Measurements from ENCODE around the gene SIPA1L2. TPM values are rescaled to one million over a fixed set of nuclear protein-coding genes. Genes with fewer than 3 reads are reported as not detected.
"Not testable (repeated sequence)": the region's sequence is repeated elsewhere in the genome, so short reads cannot be mapped to it uniquely, and the experiment has no call there.

SIPA1L2 gene
- total and polyA plus RNA-seq, 2 experiments from 2014 or later: 1.1 to 5.9 TPM

DNA sequence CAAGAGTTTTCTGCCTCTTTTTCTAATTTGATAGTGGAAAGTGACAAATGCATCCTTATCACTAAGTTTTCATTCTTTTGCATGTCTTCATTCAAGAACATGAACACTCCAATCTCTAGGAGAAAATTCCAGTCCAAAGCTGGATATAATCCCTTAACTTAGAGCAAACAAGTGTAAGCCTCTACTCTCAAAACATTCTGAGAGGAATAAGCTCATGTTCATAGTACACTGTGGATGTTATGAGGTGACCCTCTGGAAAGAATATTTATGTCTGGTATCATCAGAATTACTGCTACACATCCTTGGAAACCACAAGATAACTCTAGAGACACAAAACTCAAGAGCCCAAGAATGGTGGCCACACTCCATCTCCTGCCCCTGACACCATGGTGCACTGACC is 15.1 kb downstream of the SIPA1L2 start:
- H2AFZ ChIP-seq: no peak overlapping the region
- H3K4me2 ChIP-seq (ENCODE audit: unreplicated experiment): no peak overlapping the region

DNA sequence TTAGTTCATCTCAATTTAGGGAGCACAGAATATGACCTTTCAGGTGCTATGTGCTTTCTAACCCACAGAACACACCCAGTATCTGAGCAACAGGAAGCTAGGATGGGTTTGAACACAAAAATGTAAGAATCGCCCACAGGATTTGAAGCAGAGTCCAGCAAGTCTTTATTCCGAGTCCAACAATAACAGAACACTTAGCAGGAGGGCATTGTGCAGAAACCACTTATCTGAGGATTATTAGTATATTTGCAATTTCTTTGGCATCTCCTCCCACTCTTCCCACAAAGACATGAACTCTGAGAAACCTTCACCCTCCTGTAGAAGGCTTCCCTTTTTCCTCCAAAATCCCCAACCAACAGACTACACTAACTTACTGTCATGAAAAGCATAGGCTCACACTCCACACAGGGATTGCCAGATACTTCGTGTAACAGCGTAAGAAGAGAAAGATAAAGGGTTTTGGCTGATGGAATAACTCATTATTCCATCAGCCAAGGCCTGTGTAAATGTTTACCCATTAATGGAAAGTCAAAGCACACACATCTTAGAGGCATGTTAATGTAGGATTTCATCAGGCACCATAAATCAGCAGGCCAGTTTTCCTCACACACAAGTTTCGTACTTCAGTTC is 16.1 kb downstream of the SIPA1L2 start:
- Histone ChIP-seq H2AFZ (no peak overlapping the region), H3K9me3 (ENCODE audit: low read depth) (no peaks in the 10 kb centered on the region), H3K27ac (no peak overlapping the region; the same call in 1 of the 2 replicates), H3K79me2 (ENCODE audit: insufficient read depth) (no peaks in the 10 kb centered on the region), H3K27me3 (replicated peaks; ENCODE audit: insufficient read depth) (no peaks in the 10 kb centered on the region), H4K20me1 (ENCODE audit: insufficient read depth) (no peaks in the 10 kb centered on the region), H3K9me2 (ENCODE audit: insufficient read depth) (no peaks in the 10 kb centered on the region), H3K4me3 (no peak overlapping the region), H3F3A (ENCODE audit: insufficient read depth) (peaks cover 18% of the 10 kb centered on the region; the same call in 1 of the 2 replicates), H3K4me1 (ENCODE audit: insufficient read depth) (peaks cover 17% of the 10 kb centered on the region), H3K9ac (no peak overlapping the region), H3K4me2 (ENCODE audit: unreplicated experiment) (peak overlapping the region; percentile 59), H3K36me3 (ENCODE audit: low read depth) (no peaks in the 10 kb centered on the region)
- TF ChIP-seq EZH2 (IDR thresholded peaks at IDR 0.05; ENCODE audit: insufficient read depth, poor library complexity, severe bottlenecking): no peak
- TF ChIP-seq EZH2phosphoT487 (IDR thresholded peaks at IDR 0.05; ENCODE audit: insufficient read depth, low read depth): peak; percentile 94
- in situ Hi-C loops (cut with MboI): no loop called here
- WGBS, 2 experiments (ENCODE audit: low coverage in 1 of 2, low lambda C conversion rate in 2 of 2, missing lambda C conversion rate in 2 of 2): 38% methylated on average over 5 of the region's 5 CpGs
- DNase-seq: peak; percentile 65

More for the DNA sequence above, 15.1 kb downstream of the SIPA1L2 start:
- H3K9me3 ChIP-seq (ENCODE audit: low read depth): no peaks in the 10 kb centered on the region
- TF ChIP-seq EZH2phosphoT487 (IDR thresholded peaks at IDR 0.05; ENCODE audit: insufficient read depth, low read depth): no peak
- no peak for TF ChIP-seq EZH2 (IDR thresholded peaks at IDR 0.05; ENCODE audit: insufficient read depth, poor library complexity, severe bottlenecking)
- H4K20me1 ChIP-seq (ENCODE audit: insufficient read depth): no peaks in the 10 kb centered on the region
- no peaks in the 10 kb centered on the region for H3K79me2 ChIP-seq (ENCODE audit: insufficient read depth)
- no peaks in the 10 kb centered on the region for H3K27me3 ChIP-seq (replicated peaks; ENCODE audit: insufficient read depth)
- no peak overlapping the region for H3K4me3 ChIP-seq
- peaks cover 18% of the 10 kb centered on the region; the same call in 1 of the 2 replicates for H3F3A ChIP-seq (ENCODE audit: insufficient read depth)
- in situ Hi-C loops (cut with MboI): no loop called here
- H3K36me3 ChIP-seq (ENCODE audit: low read depth): no peaks in the 10 kb centered on the region
- H3K9me2 ChIP-seq (ENCODE audit: insufficient read depth): no peaks in the 10 kb centered on the region
- H3K9ac ChIP-seq: no peak overlapping the region
- peaks cover 17% of the 10 kb centered on the region for H3K4me1 ChIP-seq (ENCODE audit: insufficient read depth)
- H3K27ac ChIP-seq: no peak overlapping the region
- DNase-seq: no peak

DNA sequence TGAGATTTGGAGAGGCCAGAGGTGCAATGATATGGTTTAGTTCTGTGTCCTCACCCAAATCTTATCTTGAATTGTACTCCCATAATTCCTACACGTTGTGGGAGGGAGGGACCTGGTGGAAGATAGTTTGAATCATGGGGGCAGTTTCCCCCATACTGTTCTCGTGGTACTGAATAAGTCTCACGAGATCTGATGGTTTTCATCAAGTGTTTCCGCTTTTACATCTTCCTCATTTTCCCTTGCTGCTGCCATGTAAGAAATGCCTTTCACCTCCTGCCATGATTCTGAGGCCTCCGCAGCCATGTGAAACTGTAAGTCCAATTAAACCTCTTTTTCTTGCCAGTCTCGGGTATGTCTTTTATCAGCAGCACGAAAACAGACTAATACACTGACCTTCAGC is 17.1 kb downstream of the SIPA1L2 start:
- WGBS, 2 experiments (ENCODE audit: low coverage in 1 of 2, low lambda C conversion rate in 2 of 2, missing lambda C conversion rate in 2 of 2): 89 to 90% methylated on average over 7 of the region's 7 CpGs
- H3K4me2 ChIP-seq (ENCODE audit: unreplicated experiment); DNase-seq; H3K79me2 ChIP-seq (ENCODE audit: insufficient read depth); H2AFZ ChIP-seq; H3K27ac ChIP-seq; H3K36me3 ChIP-seq (ENCODE audit: low read depth); H3K9me2 ChIP-seq (ENCODE audit: insufficient read depth); H3K9me3 ChIP-seq (ENCODE audit: low read depth); H4K20me1 ChIP-seq (ENCODE audit: insufficient read depth); H3K27me3 ChIP-seq (replicated peaks; ENCODE audit: insufficient read depth); H3K4me3 ChIP-seq; H3K9ac ChIP-seq; in situ Hi-C loops (cut with MboI): not testable (repeated sequence)
- peaks cover 18% of the 10 kb centered on the region; the same call in 1 of the 2 replicates for H3F3A ChIP-seq (ENCODE audit: insufficient read depth)
- peaks cover 17% of the 10 kb centered on the region for H3K4me1 ChIP-seq (ENCODE audit: insufficient read depth)

DNA sequence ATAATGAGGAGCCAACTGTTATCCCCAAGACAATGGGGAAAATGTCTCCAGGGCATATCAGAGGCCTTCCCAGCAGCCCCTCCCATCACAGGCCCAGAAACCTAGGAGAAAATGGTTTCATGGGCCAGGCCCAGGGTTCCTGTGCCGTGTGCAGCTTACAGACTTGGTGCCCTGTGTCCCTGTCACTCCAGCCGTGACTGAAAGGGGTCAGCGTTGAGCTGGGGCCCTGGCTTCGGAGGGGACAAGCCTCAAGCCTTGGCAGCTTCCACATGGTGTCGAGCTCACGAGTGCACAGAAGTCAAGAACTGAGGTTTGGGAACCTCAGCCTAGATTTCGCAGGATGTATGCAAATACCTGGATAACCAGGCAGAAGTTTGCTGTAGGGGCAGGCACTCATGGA is 18.1 kb downstream of the SIPA1L2 start:
- no peak overlapping the region for H3K4me2 ChIP-seq (ENCODE audit: unreplicated experiment)
- in situ Hi-C loops (cut with MboI): no loop called here
- peaks cover 18% of the 10 kb centered on the region; the same call in 1 of the 2 replicates for H3F3A ChIP-seq (ENCODE audit: insufficient read depth)
- H2AFZ ChIP-seq: no peak overlapping the region
- WGBS, 2 experiments (ENCODE audit: low coverage in 1 of 2, low lambda C conversion rate in 2 of 2, missing lambda C conversion rate in 2 of 2): 89 to 93% methylated on average over 7 of the region's 7 CpGs
- H4K20me1 ChIP-seq (ENCODE audit: insufficient read depth): no peaks in the 10 kb centered on the region
- no peaks in the 10 kb centered on the region for H3K79me2 ChIP-seq (ENCODE audit: insufficient read depth)
- no peaks in the 10 kb centered on the region for H3K36me3 ChIP-seq (ENCODE audit: low read depth)
- no peaks in the 10 kb centered on the region for H3K27me3 ChIP-seq (replicated peaks; ENCODE audit: insufficient read depth)
- H3K27ac ChIP-seq: no peak overlapping the region
- no peaks in the 10 kb centered on the region for H3K9me2 ChIP-seq (ENCODE audit: insufficient read depth)
- DNase-seq: no peak
- H3K4me3 ChIP-seq: no peak overlapping the region
- no peak overlapping the region for H3K9ac ChIP-seq
- H3K4me1 ChIP-seq (ENCODE audit: insufficient read depth): peaks cover 17% of the 10 kb centered on the region
- no peaks in the 10 kb centered on the region for H3K9me3 ChIP-seq (ENCODE audit: low read depth)
- TF ChIP-seq EZH2 (IDR thresholded peaks at IDR 0.05; ENCODE audit: insufficient read depth, poor library complexity, severe bottlenecking): no peak
- no peak for TF ChIP-seq EZH2phosphoT487 (IDR thresholded peaks at IDR 0.05; ENCODE audit: insufficient read depth, low read depth)

DNA sequence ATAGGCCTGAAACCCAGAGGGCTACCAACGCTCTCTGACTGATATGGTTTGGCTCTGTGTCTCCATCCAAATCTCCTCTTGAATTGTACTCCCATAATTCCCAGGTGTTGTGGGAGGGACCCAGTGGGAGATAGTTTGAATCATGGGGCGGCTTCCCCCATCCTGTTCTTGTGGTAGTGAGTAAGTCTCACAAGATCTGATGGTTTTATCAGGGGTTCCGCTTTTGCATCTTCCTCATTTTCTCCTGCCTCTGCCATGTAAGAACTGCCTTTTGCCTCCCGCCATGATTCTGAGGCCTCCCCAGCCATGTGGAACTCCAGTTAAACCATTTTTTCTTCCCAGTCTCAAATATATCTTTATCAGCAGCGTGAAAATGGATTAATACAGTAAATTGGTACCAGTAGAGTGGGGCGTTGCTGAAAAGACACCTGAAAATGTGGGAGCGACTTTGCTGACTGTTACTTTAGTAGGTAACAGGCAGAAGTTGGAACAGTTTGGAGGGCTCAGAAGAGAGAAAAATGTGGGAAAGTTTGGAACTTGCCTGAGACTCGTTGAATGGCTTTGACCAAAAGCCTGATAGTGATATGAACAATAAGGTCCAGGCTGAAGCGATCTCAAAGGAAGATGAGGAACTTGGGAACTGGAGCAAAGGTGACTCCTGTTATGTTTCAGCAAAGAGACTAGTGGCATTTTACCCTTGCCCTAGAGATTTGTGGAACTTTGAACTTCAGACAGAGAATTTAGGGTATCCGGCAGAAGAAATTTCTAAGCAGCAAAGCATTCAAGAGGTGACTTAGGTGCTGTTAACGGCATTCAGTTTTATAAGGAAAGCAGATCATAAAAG is 18.8 kb downstream of the SIPA1L2 start:
- H3K4me2 ChIP-seq (ENCODE audit: unreplicated experiment); H3K4me3 ChIP-seq; H3K27ac ChIP-seq; H3K79me2 ChIP-seq (ENCODE audit: insufficient read depth); H3K9ac ChIP-seq; DNase-seq; H3K9me3 ChIP-seq (ENCODE audit: low read depth); in situ Hi-C loops (cut with MboI); H3K27me3 ChIP-seq (replicated peaks; ENCODE audit: insufficient read depth); H3K36me3 ChIP-seq (ENCODE audit: low read depth); H4K20me1 ChIP-seq (ENCODE audit: insufficient read depth); H2AFZ ChIP-seq; H3K9me2 ChIP-seq (ENCODE audit: insufficient read depth): not testable (repeated sequence)
- Histone ChIP-seq H3F3A (ENCODE audit: insufficient read depth) (peaks cover 18% of the 10 kb centered on the region; the same call in 1 of the 2 replicates), H3K4me1 (ENCODE audit: insufficient read depth) (peaks cover 17% of the 10 kb centered on the region)
- WGBS, 2 experiments (ENCODE audit: low coverage in 1 of 2, low lambda C conversion rate in 2 of 2, missing lambda C conversion rate in 2 of 2): 83% methylated on average over 11 of the region's 11 CpGs

All from GM23248 (cell line).